OCI-LY3 (cell line): Measurements from ENCODE around the gene AGBL1.

Source experiments
- H2AFZ ChIP-seq: fragments of 200-600, 300-600 bp; shearing (Covaris generic); 2 replicates; pipeline ENCODE4 v1.6.0; 2014; ENCODE audit warnings: antibody characterized with exemption, low read depth, low read length
- H3K27ac ChIP-seq: fragments of 200-600, 300-600 bp; sonication (generic); 2 replicates; pipeline ENCODE4 v1.5.1; 2014; ENCODE audit warnings: mild to moderate bottlenecking, low read length, moderate library complexity, mixed read lengths
- H3K27me3 ChIP-seq: fragments of 200-600, 300-600 bp; sonication (generic); 2 replicates; pipeline ENCODE4 v1.6.1; 2014; ENCODE audit warnings: low read depth, low read length, mixed read lengths
- H3K36me3 ChIP-seq: fragments of 200-600, 300-600 bp; sonication (generic); replicated peaks from 2 replicates; pipeline ENCODE3; 2014; ENCODE audit warnings: low read depth, low read length, mixed read lengths
- H3K4me1 ChIP-seq: fragments of 300-600, 200-600 bp; sonication (generic); 2 replicates; pipeline ENCODE4 v1.6.1; 2014; ENCODE audit warnings: low read length, mixed read lengths
- H3K4me2 ChIP-seq: fragments of 200-600, 300-600 bp; sonication (generic); 2 replicates; pipeline ENCODE4 v1.6.1; 2014; ENCODE audit warnings: low read length, mixed read lengths
- H3K4me3 ChIP-seq: fragments of 300-600, 200-600 bp; sonication (generic); 2 replicates; pipeline ENCODE4 v1.5.1; 2014; ENCODE audit warnings: antibody characterized with exemption, mild to moderate bottlenecking, low read length, moderate library complexity
- H3K79me2 ChIP-seq: fragments of 300-600, 200-600 bp; shearing (Covaris generic); 2 replicates; pipeline ENCODE4 v1.6.1; 2014; ENCODE audit warnings: mild to moderate bottlenecking, low read length, mixed read lengths
- H3K9ac ChIP-seq: fragments of 300-600, 200-600 bp; shearing (Covaris generic); 2 replicates; pipeline ENCODE4 v1.6.0; 2014; ENCODE audit warnings: mild to moderate bottlenecking, low read length, moderate library complexity
- H3K9me3 ChIP-seq: fragments of 200-600, 300-600 bp; shearing (Covaris generic); 2 replicates; pipeline ENCODE4 v1.6.1; 2014; ENCODE audit warnings: low read length, mixed read lengths; ENCODE audit not compliant: insufficient read depth
- H4K20me1 ChIP-seq: fragments of 200-600, 300-600 bp; sonication (generic); 2 replicates; pipeline ENCODE4 v1.6.1; 2016; ENCODE audit warnings: low read length, mixed read lengths; ENCODE audit not compliant: insufficient read depth
- EZH2phosphoT487 ChIP-seq: fragments of 200-600 bp; shearing (Covaris generic); IDR thresholded peaks from 2 replicates; pipeline ENCODE4 v1.6.1; 2018; ENCODE audit warnings: antibody characterized with exemption, mixed run types, low read depth
- TF ChIP-seq, protein P1 (sequence below): fragments of 200-600, 300-600 bp; sonication (generic); IDR thresholded peaks from 2 replicates; pipeline ENCODE4 v1.5.1; 2014; ENCODE audit warnings: antibody characterized with exemption, low read length, low read depth

Gene AGBL1

DNA sequence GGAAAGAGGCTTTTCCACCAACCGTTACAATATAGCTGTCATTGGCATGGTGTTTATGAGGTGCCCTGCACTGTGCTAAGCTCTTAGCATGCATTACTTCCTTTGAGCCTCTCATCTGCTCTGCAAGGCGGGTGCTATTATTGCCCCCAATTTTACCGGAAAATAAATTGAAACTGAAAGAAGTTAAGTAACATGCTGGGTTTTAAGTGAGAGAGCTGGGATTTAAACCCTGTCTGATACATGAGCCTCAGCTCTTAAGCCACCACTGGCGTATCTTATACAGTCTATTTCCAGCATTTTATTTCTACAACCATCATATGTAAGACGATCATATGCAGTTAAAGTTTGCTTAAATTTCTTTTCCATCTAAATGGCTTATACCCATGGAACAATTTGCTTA is 81.6 kb downstream of the AGBL1 start:
- Histone ChIP-seq H3K36me3 (no peaks in the 10 kb centered on the region), H3K27me3 (peaks cover 34% of the 10 kb centered on the region), H3K27ac (no peak overlapping the region), H3K9ac (no peak overlapping the region), H3K4me3 (no peak overlapping the region), H3K79me2 (no peaks in the 10 kb centered on the region), H4K20me1 (no peaks in the 10 kb centered on the region), H3K4me1 (no peaks in the 10 kb centered on the region), H3K9me3 (no peaks in the 10 kb centered on the region), H3K4me2 (no peak overlapping the region), H2AFZ (no peak overlapping the region)
- no peak for TF ChIP-seq EZH2phosphoT487
- TF ChIP-seq, protein P1, sequence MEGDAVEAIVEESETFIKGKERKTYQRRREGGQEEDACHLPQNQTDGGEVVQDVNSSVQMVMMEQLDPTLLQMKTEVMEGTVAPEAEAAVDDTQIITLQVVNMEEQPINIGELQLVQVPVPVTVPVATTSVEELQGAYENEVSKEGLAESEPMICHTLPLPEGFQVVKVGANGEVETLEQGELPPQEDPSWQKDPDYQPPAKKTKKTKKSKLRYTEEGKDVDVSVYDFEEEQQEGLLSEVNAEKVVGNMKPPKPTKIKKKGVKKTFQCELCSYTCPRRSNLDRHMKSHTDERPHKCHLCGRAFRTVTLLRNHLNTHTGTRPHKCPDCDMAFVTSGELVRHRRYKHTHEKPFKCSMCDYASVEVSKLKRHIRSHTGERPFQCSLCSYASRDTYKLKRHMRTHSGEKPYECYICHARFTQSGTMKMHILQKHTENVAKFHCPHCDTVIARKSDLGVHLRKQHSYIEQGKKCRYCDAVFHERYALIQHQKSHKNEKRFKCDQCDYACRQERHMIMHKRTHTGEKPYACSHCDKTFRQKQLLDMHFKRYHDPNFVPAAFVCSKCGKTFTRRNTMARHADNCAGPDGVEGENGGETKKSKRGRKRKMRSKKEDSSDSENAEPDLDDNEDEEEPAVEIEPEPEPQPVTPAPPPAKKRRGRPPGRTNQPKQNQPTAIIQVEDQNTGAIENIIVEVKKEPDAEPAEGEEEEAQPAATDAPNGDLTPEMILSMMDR: no peak

DNA sequence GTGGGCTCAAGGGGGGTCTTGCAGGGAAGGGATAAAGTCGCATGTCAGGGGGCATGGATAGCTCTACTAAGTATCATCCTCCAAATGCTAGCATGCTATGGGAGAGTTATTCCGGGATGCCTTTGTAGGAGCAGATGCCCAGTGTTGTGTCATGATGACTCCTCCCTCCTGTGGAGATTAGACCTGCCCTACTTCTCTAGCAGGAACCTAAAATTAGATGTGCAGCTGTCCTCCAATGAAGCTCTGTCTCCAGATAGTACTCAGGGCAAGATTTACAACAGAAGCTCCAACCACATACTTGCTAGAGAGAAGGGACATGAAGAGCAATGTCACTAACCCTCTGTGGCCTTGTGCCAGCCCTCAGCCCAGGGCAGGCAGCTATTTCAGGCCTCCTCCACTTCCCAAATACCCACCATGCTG is 82.5 kb downstream of the AGBL1 start:
- Histone ChIP-seq H3K4me2 (no peak overlapping the region), H3K4me3 (no peak overlapping the region)

DNA sequence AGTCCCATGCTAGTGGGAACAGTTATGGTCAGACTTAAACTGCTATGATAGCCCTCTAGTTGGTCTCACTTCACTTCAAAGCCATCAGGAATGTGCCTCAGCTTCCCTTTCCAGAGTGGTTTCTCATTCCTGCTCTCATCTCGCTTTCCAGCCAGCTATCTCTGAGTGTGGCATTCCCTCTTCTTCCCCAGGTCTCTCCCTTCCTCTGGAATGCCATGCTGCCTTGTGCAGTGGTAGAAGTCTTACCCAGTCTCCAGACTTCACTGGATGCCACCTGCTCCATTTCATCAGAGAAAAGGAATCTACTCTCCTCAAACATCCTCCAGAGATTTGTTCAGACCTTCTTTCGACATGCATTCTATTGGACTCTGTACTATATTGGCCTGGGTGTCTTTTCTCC is 83.0 kb downstream of the AGBL1 start:
- Histone ChIP-seq H3K4me1 (no peaks in the 10 kb centered on the region), H3K4me3 (no peak overlapping the region), H3K4me2 (no peak overlapping the region), H4K20me1 (no peaks in the 10 kb centered on the region), H3K36me3 (no peaks in the 10 kb centered on the region), H2AFZ (no peak overlapping the region), H3K79me2 (no peaks in the 10 kb centered on the region), H3K9me3 (no peaks in the 10 kb centered on the region), H3K27me3 (peaks cover 31% of the 10 kb centered on the region), H3K9ac (no peak overlapping the region), H3K27ac (no peak overlapping the region)
- TF ChIP-seq, protein P1: no peak
- no peak for TF ChIP-seq EZH2phosphoT487

More for the DNA sequence above, 82.5 kb downstream of the AGBL1 start:
- Histone ChIP-seq H3K27ac (no peak overlapping the region), H3K9me3 (no peaks in the 10 kb centered on the region), H3K36me3 (no peaks in the 10 kb centered on the region), H3K4me1 (no peaks in the 10 kb centered on the region), H4K20me1 (no peaks in the 10 kb centered on the region), H3K79me2 (no peaks in the 10 kb centered on the region), H2AFZ (no peak overlapping the region), H3K9ac (no peak overlapping the region), H3K27me3 (peaks cover 31% of the 10 kb centered on the region)
- TF ChIP-seq, protein P1: no peak
- no peak for TF ChIP-seq EZH2phosphoT487

DNA sequence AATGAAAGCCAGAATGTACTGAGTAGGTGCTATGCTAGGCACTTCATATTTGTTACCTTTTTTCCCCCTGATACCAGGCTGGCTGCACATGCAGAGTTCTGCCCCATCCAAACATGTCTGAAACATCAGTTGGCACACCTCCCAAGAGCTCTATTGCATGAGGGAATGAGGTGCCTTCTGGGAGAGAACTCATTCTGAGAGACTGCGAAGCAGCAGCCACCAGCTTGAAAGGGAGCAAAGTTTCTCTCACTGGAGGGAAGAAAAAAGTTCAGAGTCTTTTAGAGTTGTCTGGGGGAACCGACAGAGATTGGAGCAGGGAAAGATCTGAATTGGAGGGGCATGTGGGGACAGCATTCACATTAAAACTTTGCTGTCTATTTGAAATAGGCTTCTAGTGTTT is 84.1 kb downstream of the AGBL1 start:
- no peaks in the 10 kb centered on the region for H4K20me1 ChIP-seq
- H3K79me2 ChIP-seq: no peaks in the 10 kb centered on the region
- no peaks in the 10 kb centered on the region for H3K4me1 ChIP-seq
- H3K9ac ChIP-seq: no peak overlapping the region
- no peak overlapping the region for H2AFZ ChIP-seq
- H3K4me2 ChIP-seq: no peak overlapping the region
- H3K27ac ChIP-seq: no peak overlapping the region
- H3K9me3 ChIP-seq: no peaks in the 10 kb centered on the region
- H3K36me3 ChIP-seq: no peaks in the 10 kb centered on the region
- peaks cover 27% of the 10 kb centered on the region for H3K27me3 ChIP-seq
- TF ChIP-seq, protein P1: no peak
- TF ChIP-seq EZH2phosphoT487: no peak
- no peak overlapping the region for H3K4me3 ChIP-seq
